ENCODE data around the gene COX7C.
"Not testable (repeated sequence)": the region's sequence is repeated elsewhere in the genome, so short reads cannot be mapped to it uniquely, and the experiment has no call there.

The COX7C gene, protein sequence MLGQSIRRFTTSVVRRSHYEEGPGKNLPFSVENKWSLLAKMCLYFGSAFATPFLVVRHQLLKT

DNA sequence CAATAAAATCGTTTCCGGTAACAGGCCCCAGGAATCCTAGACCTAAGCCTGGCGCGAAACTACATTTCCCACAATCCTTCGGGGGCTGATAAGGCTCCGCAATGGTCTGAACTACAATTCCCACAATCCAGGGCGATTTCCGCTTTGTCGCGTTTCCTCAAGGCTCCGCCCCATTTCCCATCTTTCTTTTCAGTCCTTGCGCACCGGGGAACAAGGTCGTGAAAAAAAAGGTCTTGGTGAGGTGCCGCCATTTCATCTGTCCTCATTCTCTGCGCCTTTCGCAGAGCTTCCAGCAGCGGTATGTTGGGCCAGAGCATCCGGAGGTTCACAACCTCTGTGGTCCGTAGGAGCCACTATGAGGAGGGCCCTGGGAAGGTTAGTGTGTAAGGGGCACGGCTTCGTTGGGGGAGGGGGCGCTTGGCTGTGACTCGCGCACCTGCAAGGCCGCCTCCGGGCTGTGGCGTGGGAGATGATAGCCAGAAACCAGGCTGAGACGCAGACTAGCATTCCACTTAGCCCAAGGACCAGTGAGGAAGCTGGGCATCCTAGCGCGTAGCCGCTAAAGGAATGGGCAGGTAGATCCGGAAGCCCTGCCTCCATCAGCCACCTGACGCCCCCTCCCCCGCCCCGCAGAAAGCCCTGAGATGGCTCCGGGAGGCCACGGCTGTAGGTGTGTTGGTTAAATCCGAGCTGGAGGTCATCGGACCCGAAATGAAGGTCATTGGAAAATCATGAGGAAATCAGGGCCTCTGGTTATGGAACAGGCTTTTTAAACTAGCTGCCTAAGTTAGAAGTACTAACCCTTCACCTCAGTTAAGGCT is at the start of gene COX7C:
TSS of gene COX7C (plus strand) at position 186 of the 821 bp plus-strand sequence. CDS start at position 301, 115 bp downstream.
- peak; percentile 70 to 87 for DNase-seq (ENCODE audit: extremely low read depth in 1 of 2, low read depth in 1 of 2)

DNA sequence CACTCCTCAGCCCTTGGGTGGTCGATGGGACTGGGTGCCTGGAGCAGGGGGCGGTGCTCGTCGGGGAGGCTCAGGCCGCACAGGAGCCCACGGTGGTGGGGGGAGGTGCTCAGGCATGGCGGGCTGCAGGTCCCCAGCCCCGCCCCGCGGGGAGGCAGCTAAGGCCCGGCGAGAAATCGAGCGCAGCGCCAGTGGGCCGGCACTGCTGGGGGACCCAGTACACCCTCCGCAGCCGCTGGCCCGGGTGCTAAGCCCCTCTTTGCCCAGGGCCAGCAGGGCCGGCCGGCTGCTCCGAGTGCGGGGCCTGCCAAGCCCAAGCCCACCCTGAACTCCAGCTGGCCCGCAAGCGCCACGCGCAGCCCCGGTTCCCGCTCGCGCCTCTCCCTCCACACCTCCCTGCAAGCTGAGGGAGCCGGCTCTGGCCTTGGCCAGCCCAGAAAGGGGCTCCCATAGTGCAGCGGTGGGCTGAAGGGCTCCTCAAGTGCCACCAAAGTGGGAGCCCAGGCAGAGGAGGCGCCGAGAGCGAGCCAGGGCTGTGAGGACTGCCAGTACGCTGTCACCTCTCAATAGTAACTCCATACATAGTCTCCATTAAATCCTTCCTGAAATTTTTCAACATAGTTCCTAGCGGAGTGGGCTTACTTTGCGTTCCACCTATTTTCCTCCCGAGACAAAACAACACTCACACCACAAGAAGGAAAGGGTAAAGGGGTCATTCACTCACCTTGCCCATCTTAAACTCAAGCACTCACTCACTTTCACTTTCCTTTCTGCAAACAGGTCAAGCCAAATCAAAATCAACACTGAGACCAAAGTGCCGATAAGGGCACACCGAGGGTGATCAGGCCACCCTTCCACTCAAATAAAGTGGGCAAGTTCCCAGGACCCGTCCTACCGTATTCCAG is 48.0 kb upstream of the COX7C start:
- DNase-seq (ENCODE audit: extremely low read depth in 1 of 2, low read depth in 1 of 2), result not testable (repeated sequence)

DNA sequence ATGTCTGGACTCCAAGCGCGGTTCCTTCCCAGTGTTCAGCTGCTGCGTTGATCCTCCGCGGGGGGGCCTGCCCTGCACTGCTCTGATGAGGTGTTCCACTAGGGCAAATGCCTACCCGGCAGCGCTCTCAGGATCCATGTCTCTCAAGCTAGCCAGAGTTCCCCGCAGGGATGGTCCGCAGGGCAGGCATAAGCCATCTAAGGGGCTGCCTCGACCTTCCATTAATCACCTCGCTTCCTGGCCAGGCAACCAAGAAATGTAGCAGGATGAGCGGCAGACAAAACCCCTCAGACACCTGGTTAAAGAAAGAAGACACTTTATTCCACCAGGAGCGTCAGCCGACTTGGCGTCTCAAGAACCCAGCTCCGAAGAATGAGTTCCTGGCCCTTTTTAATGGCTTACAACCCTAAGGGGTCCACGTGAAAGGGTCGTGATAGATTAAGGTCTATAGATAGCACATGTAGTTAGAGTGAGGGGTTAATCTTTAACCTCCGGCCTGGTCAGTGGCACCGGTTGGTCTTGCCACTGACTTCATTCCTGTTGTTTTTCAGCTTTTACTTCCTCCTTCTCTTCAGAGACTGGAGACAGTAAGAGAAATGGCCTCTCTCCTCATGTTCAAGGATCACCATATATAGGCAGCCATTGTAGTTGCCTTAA is 47.2 kb upstream of the COX7C start:
- no peak for DNase-seq (ENCODE audit: extremely low read depth in 1 of 2, low read depth in 1 of 2)

DNA sequence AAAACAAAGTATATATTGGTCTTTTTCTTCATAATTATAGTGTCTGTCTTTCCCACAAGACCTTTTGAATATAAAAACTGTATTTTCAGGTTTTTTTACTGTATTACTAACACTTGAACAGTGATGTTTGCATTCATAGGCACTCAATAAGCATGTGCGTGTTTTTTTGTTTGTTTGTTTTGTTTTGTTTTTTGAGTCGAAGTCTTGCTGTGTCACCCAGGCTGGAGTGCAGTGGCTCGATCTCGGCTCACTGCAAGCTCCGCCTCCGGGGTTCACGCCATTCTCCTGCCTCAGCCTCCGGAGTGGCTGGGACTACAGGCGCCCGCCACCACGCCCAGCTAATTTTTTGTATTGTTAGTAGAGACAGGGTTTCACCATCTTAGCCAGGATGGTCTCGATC is 46.6 kb upstream of the COX7C start:
- not testable (repeated sequence) for DNase-seq (ENCODE audit: extremely low read depth in 1 of 2, low read depth in 1 of 2)

DNA sequence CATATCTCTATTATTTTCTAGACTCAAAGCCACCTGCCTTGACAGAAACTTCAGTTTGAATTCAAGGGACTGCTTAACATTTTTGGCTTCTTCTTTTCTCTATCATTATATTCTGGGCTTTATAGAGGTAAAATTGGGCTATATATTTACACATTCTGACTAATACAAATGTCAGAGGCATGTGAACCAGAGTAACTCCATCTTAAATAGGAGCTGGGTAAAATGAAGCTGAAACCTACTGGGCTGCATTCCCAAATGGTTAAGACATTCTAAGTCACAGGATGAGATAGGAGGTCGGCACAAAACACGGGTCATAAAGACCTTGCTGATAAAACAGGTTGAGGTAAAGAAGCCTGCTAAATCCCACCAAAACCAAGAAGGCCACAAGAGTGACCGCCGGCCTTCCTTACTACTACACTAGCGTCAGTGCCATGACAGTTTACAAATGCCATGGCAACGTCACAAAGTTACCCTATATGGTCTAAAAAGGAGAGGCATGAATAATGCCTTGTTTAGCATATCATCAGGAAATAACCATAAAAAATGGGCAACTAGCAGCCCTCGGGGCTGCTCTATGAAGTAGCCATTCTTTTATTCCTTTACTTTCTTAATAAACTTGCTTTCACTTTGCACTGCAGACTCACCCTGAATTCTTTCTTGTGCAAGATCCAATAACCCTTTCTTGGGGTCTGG is 44.8 kb upstream of the COX7C start:
- DNase-seq (ENCODE audit: extremely low read depth in 1 of 2, low read depth in 1 of 2), result no peak

DNA sequence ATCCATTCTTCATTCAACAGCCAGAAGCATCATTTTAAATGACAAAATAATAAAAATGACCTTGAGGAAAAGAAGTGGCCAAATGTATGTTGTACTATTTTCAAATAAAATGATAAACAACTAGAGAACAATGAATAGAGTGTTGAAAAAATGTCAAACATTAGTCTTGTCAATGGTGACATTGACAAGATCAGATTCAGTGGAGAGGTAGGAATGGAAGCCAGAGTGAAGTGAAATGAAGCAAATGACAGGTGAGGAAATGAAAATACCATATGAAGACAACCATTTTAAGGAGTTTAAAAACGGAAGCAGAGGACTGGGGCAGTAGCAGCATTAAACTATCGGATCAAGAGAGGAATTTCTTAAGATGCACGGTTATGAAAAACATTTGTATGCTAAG is 38.2 kb upstream of the COX7C start:
- DNase-seq (ENCODE audit: extremely low read depth in 1 of 2, low read depth in 1 of 2), result no peak

DNA sequence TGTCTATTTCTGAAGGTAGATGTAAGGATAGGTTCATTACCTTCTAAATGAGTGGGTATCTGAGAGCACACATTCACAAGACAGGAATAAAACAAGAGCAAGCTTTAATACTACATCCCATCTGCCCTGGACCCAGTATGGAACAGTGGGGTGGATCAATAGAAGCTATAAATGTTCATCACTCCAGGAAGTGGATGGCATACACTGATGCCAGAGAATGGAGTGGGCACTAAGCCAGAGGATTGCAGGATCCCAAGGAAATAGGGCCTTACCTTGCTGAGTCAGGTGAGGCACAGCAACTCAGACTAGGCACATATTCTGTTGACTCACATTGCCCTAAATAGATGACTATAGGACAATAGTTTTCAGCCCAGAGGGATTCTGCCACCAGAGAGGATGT is 21.3 kb upstream of the COX7C start:
- no peak for DNase-seq (ENCODE audit: extremely low read depth in 1 of 2, low read depth in 1 of 2)

DNA sequence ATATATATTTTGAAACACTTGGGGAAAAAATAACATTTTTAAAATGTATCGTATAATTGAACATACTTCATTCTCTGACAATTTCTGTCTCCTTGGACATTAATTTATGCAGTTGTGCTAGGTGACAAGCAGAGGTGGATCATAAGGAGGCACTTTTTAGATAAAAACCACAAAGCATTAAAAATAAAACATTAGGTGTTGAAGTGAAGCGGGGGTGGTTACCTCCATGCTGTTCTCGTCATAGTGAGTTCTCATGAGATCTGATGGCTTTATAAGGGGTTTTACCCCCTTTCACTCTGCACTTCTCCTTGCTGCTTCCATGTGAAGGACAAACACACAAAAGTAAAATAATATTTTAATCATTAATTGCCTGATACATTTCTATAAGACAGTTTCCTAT is 11.9 kb upstream of the COX7C start:
- DNase-seq (ENCODE audit: extremely low read depth in 1 of 2, low read depth in 1 of 2), result no peak

DNA sequence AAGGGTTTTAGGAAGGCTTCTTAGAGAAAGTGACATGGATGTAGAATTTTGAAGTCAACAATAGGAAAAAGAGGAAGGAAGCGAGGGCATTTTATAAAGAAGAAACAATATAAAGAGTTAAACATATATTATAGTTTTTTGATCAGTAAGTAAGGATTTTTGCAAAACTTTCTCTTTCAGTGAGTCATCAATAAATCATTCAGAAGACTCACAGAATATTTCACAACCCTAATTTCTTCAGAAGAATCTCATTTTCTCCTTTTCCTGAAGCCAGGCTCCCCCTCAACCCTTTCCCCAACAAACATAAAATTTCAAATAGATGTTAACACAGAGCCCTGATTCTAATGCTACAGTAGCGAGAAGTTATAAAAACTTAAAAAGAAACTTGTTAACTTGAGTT is 4.3 kb upstream of the COX7C start:
- DNase-seq (ENCODE audit: extremely low read depth in 1 of 2, low read depth in 1 of 2), result no peak

DNA sequence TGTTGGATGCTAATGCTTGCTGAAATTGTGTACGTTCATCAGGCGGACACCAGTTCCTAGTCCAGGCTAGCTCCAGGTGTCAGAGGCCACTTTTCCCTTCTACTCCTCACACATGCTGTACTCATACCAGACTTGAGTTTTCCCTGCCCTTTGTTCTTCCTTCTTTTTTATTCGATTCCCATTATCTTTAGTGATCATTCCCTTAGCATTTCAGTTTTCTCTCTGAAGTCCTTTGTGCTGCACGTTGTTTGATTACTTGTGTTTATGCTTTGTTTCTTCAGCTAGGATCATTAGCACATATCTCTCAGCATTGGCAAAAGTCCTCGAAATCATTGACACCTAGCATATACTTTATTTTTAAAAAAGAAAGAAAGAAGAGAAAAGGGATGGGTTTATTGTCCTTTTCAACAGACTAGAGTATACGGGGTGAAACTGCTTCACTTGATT is 409 bp upstream of the COX7C start:
- DNase-seq (ENCODE audit: extremely low read depth in 1 of 2, low read depth in 1 of 2), result no peak

DNA sequence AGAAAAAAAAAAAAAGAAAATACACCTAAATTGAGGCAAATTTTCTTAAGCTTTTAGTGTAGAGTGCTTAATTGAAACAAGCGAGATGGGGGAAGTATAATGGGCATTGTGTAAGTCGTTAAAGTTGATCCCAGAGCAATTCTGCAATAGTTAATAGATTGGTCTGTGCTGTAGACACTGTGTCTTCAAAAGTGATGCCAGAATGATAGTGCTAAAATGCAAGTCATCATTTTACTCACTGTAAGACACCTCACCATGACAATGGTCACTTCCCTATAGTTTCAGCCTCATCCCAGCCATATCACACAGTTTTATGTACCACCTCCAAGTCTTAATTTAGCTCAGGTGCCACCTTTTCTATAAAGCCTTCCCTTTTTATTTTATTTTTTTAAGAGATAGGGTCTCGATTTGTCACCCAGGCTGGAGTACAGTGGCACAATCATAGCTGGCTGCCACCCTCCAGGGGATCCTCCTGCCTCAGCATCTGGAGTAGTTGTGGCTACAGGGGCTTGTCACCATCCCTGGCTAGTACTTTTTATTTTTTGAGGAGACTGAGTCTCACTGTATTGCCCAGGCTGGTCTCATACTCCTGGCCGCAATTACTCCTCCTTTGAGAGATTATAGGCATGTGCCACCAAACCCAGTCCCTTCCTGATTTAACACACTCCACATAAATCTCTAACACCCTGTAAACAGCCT is 6.2 kb downstream of the COX7C start:
- DNase-seq (ENCODE audit: extremely low read depth in 1 of 2, low read depth in 1 of 2), result no peak

DNA sequence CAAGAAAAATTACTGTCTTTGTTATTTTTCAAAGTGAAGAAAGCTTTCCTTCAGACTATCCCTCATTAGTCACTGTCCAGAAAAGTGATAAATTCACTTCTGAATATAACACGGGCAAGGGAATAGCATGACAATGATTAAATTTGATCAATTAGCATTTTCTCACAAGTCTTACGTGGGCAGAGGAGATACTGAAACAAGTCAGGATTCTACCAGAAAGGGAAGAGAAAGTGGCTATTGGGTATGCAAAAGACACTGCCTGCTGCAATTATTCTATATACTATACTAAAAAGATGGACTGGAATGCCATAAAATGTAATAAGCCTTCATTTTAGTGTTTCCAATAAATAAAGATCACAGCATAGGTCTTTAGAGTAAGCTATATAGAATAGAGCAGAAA is 7.4 kb downstream of the COX7C start:
- no peak for DNase-seq (ENCODE audit: extremely low read depth in 1 of 2, low read depth in 1 of 2)

DNA sequence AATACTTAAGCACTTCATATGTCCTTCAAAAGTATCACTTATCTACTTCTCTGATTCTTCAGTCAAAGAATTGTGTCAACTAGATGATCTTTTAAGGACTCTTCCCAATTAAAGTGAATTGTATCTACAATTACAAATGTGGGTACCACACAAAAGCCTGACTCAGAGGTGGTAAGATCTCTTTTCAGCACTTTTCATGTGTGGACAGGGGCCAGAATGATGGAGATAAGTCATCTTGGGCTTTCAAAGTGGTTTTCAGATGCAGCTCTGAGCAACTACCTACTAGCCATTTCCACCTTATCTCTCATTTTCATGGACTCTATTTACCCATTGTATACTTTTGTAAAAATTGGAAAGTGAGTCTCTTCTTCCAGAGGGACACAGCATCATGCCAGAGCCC is 8.4 kb downstream of the COX7C start:
- no peak for DNase-seq (ENCODE audit: extremely low read depth in 1 of 2, low read depth in 1 of 2)

DNA sequence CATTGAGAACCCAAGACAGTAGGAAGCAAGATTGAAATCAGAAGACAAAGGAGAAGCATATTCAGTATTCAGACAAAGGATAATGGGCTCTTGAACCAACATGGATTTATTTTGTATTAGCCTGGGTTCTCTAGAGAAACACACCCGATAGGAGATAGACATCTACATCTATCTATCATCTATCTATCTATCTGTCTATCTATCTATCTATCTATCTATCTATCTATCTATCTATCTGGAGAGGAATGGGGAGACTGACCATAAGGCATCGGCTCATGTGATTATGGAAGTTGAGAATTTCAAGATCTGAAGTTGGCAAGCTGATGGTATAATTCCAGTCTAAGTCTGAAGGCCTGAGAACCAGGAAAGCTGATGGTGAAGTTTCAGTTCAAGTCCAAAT is 13.4 kb downstream of the COX7C start:
- no peak for DNase-seq (ENCODE audit: extremely low read depth in 1 of 2, low read depth in 1 of 2)

DNA sequence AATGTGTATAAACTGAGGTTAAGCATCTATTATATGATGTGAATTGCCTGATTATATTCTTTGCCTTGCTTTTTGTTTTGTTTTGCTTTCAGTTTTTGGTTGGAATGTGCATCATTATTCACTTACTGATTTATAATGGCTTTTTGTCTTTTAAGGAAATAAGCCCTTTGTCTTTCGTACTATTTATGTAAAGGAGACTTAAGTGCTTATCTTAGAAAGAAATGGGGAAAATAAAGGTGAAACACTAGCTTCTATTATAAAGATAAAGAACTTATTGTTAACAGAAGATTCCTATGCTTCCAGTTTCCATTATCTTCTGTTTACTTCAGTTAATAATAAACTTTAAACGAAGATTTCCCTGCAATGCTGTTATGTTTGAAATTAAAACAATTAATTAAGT is 23.3 kb downstream of the COX7C start:
- DNase-seq (ENCODE audit: extremely low read depth in 1 of 2, low read depth in 1 of 2), result no peak

DNA sequence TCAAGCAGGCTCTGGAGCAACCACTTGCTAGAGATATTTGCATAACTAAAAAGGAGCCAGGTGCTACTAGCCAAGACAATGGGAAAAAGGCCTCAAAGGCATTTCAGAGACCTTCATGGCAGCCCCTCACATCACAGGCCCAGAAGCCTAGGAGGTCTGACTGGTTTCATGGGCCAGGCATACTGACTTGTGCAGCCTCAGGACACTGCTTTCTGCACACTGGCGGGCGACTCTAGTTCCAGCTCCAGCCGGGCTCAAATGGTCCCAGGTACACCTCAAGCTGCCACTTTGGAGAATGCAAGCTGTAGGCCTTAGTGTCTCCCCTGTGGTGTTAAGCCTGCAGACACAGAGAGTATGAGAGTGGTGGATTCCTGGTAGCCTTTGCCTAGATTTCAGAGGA is 27.1 kb downstream of the COX7C start:
- DNase-seq (ENCODE audit: extremely low read depth in 1 of 2, low read depth in 1 of 2), result no peak

DNA sequence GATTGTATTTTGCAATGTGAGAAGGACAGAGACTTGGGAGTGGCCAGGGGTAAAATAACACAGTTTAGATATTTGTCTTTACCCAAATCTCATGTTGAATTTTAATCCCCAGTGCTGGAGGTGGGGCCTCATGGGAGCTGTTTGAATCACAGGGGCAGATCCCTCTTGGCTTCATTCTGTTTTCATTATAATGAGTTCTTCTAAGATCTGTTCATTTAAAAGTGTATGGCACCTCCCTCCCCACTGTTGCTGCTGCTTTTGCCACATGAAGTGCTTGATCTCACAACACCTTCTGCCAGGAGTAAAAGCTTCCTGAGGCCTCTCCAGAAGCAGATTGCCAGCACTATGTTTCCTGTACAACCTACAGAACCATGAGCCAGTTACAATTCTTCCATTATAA is 28.1 kb downstream of the COX7C start:
- no peak for DNase-seq (ENCODE audit: extremely low read depth in 1 of 2, low read depth in 1 of 2)

DNA sequence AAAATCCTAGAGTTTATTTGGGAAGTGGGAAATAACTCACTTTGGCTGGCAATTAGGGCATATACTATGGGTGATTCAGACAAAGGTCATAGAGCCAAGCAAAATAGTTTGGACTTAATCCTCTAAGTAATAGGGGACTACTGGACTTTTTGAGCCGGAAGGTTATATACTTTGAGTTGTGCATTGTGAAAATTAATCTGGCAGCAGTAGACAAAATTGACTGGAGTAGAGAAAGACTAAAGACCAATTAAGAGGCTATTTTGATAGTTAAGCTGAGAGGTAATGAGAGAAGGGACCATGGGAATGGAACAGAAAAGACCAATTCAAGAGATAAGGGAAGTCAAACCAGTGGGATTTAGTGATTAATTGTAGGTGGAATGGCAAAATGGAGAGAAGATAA is 28.9 kb downstream of the COX7C start:
- DNase-seq (ENCODE audit: extremely low read depth in 1 of 2, low read depth in 1 of 2), result no peak

DNA sequence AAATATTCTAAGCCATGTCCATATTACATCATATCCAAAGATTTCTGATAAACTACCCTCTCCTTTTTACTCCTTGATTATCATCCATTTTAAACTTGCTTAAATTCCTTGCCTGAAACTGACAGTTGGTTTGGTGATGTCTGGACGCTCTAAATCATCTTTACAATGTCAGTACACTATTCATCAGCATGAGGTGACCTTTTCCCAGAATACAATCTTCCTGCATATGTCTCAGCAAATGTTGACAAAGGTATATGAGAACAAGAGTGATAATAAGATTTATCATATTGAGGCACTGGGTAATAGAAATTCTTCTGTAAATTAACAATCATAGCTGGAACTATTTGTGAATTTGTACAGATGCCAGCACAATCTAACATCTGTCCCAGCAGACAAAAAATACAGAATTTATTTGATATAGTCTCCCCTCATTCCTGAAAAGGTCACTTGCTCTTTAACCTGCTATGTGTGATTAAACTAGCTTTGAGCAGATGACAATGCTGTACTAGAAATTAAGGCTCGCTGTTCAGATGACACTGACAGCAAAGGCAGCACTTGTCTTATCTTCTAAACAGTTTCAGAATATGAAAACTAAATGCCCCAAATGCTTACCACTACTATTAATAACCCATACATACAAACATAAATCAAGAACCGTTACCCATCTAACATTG is 32.2 kb downstream of the COX7C start:
- no peak for DNase-seq (ENCODE audit: extremely low read depth in 1 of 2, low read depth in 1 of 2)
